SK-N-DZ (cell line): ENCODE data around the gene GRAMD1B.

Source experiments
- DNase-seq: peaks from one replicate; pipeline ENCODE4 v3.0.0-alpha.2; 2015; ENCODE audit warnings: low spot score

The GRAMD1B gene

DNA sequence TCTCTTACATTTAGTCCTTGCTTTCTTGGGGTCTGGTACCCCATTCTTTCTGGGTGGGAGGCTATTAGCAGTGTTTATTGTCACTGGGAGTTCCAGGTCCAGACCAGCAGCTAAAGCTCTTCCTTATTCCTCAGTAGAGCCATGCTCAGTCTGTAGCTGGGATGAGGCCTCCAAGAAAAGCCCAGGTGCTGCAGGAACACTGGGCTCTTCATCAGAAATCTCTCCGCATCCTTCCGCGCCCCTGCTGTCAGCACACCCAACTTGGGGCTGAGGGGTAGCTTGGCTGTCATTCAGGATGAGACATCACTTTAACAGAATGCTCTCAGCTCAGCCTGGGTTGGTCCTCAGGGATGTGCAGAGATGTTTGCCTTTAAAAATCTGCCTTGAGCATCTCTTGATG lies 97.5 kb downstream of the GRAMD1B start:
- no peak for DNase-seq

DNA sequence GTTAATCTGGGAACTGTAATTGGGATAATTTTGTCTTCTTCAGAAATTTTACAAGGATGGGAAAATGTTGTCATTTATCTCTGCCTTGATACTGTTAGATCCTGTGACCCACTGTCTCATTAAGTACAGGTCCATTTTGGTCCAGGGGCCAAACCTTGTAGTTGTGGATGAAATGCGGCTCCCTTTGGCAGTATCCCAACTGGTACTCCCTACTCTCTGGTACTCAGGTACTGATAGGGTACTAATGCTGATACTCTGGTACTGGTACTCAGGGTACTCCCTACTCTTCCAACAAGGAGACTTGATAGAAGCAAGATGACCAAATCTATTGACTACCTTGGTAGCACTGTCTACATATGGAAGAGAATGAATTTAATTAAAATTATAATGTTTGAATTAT lies 97.9 kb downstream of the GRAMD1B start:
- no peak for DNase-seq

DNA sequence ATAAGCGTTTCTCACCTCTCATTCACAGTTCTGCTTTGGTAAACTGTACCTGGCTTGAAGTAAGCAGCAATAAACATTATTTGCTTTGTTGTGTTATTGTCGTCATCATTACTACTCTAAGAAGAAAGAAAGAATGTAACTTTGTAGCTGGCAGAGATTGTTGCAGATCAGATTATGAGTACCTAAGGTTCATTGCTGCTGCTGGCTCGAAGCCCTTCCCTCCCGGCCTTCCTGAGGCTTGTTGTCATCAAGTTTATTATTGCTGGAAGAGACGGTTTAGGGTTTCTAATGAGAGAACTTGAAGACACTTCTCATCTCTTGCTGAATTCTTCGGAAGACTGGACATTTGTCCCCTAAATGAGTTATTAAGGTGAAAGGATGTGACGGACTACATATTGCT lies 101.3 kb downstream of the GRAMD1B start:
- no peak for DNase-seq

DNA sequence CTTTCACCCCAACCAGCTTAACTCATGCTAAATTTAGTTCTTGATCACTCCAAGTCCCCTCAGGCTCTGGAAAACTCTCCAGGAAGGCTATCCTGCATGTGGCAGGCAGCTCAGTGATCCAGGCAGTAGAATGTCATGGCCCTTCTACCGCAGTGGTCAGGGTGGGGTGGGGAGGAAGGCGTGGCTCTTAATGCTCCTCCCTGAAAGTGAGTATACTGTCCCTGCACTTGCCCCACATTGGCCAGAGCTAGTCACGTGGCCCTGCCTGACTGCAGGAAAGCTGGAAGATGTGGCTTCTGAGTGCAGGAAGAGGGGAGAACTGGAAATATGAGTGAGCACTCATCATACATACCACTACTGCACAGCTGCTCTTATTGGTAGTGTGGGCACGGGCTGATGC lies 102.1 kb downstream of the GRAMD1B start:
- no peak for DNase-seq

DNA sequence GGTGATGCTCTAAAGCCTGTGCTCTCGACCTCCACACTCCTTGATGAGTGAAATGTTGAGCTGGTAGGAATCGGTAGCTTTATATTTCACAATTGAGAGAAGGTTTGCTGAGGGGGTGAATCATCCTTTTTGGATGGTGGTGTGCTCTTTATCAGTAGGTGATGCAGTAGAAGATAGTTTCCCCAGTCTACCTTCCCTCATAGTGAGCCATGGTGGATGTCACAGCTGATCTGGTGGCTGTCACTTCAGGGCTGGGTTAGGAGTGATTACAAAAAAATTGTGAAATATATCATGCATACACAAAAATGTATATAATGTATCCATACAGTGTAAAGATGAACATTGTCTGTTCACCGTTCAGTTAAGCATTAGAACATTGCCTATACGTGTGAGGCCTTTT lies 105.3 kb downstream of the GRAMD1B start:
- DNase-seq = no peak

DNA sequence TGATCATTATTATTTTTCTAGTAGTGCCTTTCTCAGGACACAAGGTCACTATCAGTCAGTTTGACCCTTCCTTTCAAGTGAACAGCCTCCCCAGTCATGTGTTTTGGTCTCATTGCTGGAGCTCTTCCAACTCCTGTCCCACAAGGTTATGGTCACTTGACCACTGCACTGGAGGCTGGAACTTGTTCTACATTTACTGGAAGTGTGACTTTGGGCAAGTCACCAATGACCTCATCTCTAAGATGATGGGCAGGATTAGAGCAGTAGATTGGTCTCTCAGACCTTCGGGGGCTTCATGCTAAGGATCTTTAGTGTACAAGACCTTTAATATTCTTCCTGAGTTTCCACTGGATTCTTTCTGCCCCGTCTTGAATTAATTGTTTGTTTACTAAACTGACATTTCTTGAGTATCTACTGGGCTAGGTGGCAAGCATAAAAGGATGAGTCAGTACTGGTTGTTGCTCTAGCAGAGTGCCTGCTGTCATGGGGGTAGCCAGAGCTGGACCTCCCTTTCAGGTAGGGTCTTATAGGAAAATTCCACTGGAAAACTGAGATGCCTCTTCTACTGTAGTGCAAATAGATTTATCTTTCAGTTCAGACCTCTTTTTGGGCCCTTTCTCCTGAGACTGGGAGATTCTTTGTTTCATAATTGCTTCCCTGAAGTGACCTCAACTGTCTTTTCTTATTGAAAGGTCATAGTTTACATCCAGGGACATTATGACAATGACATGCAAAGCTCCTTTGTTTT lies 106.8 kb downstream of the GRAMD1B start:
- DNase-seq = no peak

DNA sequence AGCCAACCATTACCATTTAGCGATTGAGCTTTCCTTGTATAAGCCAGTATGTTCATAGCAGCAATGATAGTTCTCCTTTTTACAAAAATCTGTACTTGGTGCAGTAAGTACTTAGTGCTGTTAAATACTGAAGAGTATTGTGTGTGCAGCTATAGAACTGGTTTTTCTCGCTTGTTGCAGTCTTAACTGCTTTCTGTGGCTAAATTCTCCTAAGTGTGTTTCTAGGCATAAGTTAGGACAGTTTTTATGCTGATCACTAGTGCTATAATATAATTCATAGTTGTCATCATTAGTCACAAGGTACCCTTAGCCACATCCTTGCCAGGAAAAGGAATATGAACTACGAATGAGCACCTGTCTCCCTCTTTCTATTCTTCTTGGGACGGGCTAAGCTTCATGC lies 107.7 kb downstream of the GRAMD1B start:
- no peak for DNase-seq

DNA sequence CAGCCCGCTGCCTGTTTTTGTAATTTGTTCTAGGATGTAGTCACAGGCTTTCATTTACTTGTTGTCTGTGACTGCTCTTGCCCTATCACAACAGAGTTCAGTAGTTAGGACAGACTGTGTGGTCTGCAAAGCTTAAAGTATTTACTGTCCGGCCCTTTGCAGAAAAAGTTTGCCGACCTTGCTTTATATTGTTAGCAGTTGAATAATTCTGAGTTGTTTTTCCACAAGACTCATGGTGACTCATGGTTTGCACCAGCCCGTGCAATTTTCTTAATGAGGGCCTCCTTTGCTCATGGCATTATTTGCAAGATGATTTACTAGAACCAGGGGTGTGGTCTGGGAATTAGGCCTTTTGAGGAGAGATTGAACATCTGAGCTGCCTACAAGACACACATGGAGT lies 113.7 kb downstream of the GRAMD1B start:
- DNase-seq = no peak

DNA sequence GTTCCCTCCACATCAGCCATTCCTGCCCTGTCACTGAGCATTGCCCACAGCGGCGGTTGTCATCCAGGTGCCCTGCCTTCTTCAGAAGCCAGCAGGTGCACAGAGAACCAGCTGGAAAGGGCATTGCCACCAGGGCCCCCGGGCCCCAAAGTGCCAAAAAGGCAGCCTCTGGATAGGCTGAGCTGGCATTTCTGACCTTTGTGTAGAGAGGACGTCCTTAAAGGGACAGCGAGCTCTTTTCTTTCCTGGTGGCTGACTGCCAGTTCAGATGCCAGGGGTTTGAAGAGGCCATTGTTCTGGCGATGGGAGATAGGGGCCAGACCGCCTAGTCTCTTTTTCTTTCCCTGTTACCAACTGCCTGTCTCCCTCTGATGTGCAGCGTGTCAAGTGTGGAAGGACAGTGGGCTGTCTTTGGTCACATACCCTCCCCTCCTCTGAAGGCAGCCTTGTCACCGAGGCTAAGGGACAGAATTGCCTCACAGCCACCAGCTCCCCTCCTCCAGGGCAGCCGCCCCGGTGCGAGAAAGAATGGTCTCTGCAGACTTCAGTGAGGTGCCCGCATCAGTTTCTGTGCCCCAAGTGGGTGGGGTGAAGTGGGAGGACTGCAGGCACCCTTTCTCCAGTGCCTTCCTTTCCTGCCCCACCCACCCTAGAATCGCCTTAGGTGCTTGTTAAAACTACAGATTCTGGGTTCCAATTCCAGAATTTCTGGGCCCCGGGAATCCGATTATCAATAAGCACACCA lies 114.7 kb downstream of the GRAMD1B start:
- DNase-seq = no peak

DNA sequence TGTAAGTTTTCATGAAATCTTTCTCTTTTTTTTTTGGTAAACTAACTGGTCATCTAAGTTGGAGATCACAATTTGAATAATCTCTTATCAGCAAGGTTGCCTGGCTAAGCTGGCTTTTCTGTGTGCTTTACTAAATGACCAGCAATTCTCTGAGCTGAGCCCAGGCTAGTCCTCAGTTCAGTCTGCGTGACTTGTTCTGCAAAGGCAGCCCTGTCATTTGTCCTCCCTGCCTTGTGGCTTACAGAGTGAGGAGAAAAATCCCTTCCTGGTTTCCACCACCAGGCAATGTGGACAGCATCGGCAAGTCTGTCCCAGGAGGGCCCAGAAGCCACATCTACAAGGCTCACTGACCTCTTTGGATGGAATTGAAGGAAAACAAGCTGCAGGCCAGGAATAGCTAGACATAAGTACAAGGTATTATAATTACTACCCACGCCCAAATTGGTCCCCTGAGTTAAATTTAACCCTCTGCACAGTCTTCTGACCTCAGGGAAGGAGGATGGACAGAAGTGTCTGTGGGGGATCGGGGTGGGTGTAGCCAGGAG lies 115.7 kb downstream of the GRAMD1B start:
- DNase-seq = no peak

DNA sequence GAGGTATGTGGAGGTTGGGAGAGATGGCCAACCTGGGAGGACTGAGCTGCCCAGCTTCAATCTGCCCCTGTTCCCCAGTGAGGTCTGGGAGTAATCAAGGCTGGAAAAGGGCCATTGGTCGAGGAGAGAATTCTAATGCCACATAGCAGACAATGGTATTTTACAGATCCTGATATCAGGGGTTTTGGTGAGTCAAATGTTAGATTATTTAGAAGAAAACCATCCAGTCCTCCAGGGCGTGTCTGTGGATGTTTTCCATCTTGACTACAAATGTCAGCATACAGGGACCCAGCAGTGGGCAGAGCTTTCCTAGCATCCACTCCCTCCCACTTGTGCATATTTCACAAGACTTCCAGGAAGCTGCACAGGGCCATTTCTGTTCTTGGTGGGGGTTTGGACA lies 116.4 kb downstream of the GRAMD1B start:
- DNase-seq = no peak

DNA sequence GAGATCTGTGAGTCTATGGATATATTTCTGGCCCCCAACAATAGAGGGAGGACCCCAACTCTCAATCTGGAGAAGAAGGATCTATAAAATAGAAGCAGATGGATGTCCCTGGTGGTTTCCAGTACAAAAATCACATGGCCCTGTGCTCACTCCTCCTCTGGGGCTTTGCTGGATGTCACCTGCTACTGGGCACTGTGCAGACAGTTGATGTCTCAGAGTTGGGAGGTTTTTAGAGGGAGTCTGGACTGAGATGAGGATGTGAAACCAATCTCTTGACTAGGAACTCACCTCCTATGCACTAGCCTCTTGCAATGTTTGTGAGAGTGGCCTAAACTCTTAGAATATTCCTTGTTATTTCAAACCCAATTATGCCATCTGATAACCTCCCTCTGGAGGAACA lies 117.1 kb downstream of the GRAMD1B start:
- no peak for DNase-seq

DNA sequence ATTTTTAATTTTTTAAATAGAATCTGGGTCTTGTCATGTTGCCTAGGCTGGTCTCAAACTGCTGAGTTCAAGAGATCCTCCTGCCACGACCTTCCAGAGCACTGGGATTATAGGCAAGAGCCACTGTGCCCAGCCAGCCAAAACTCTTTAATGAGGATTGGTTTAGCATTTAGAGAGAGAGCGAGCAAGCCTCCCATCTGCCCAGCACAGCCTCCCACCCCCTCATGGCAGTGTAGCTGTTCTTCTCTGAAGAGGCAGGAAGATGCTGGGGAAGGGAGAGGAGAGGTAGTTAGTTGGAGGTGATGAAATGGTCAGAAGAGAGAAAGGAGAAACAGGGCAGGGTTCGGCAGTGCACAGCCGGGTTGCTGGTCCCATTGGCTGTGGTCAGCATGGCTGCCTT lies 118.7 kb downstream of the GRAMD1B start:
- DNase-seq = no peak

DNA sequence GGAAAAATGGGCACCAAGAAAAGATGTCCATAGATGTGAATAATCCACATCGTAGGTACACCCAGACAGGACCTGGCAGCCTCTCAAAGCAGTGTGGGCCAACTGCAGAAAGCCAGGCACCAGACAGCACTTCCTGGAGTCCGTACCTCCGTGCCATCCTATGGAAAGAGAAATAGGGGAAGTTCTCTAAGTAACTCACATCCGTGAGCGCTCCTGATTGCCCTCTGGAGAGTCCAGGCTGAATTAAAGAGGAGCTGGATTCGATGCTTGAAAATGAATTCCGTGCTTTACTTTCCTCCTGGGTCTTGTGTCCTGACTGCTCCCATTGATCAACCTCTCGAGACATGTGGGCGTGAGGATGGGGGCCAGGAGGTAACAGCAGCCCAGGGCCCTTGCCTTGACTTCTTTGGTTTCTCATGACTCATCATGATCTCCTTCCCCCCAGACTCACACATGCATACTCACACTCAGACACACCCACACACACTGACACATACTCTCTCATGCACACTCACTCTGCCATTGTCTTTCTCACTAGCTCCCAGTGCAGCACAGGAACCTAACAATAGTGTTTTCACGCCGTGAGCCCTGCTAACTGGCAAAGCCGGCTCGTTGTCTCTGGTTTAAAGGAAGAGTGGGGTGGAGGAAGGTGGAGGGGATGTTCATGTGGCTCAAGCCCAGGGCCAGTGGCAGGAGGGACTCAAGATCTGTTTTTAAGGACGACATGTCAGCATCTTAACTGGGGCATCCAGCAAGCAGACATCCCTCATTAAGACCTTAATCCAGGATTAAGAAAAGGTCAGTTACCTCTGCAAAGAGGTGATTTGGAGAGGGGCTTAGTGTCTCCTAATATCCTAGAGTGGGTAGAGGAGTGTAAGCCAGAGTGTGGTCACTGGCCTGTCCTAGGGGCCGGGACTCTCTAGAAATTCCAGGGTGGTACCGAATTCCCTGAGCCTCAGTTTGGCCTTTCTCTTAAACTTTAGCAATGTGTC lies 120.2 kb downstream of the GRAMD1B start:
- no peak for DNase-seq

DNA sequence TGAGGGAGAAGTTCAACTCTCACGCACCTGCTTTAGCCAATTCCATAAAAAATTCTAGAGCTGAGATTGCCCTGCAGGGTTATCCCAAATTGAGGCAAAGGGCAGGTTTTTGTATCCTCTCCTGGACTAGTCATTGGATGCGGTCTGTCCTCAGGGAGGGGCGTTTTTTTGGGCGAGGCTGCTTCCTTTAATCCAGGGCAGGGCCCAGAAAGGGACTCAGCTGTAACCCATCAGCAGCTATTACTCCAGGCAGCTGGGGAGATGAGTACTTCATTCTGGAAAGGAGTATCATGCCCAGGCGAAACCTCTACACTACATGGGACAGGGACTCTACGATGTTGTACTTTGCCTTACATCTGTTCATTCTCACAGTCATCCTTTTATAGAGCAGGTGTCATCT lies 121.0 kb downstream of the GRAMD1B start:
- DNase-seq = no peak

DNA sequence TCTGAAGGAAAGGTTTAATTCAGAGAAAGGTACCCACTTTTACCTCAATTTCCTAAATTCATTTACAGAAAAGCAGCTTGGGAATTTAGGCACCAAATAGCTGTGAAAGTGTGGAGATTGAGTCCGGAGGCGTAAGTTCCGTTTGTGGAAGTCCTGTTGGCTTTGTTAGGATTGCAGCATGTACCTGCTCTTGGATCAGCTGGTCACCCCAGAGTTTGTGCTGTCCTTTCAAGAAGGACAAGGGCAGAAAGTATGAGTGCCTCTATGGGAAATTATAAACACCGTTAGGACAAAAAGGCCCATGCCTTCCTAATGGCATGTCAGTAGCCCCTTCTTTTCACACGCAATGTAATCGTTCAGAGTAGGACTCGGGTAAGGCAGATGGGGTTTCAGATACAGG lies 126.6 kb downstream of the GRAMD1B start:
- DNase-seq = no peak

DNA sequence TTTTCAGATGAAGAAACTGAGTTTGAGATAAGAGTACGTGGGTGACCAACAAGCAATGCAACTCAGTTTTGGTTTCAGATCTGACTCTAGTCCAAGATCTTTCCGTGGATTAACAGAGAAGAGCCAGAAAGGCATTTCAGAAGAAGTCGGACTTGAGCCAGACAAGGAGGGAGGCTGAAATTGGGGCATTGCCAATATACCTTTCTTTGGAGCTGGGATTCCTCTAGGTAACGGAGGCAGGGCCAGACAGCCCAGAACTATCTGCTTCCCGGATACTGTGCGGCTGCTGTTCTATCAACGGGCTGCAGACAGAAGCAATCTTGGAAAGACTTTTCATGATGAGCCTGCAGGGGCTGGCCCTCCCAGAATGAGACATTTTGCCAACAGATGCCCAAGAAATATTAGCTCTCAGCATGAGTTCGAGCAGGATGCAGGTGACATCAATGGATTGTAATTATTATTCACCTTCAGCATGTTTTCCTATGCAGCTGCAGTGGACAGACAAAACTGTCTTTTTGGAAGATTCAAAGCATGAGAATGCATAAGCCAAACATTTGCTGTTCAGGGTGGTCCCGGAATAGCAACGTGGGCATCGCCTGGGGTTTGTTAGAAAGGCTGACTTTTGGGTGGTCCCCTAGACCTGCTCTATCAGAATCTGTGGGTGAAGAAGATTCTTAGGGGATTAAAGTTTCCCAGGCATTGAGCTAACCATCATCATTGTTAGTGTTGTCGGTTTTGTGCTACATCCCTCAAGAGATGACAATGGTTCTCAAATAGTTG lies 128.7 kb downstream of the GRAMD1B start:
- DNase-seq = no peak

DNA sequence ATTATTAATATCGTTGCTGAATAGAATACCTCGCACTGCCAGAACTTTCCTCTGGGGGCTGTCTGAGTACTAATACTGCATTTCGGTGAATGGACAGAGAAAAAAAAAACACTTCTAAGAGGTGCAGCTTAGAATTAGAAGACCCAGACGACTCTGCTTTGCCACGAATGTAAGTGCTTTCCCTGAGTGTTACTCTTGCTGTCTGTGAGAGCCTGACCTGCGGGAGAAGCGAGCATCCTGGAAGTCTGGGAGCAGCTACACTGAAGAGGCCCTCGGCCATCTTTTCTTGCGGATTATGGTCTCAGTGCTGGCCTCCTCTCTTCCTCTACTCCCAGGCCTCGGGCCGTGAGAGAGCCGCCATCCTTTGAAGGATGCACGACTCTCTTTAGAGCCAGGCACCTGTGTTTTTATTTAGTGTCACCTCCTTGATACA lies 129.5 kb downstream of the GRAMD1B start:
- no peak for DNase-seq

DNA sequence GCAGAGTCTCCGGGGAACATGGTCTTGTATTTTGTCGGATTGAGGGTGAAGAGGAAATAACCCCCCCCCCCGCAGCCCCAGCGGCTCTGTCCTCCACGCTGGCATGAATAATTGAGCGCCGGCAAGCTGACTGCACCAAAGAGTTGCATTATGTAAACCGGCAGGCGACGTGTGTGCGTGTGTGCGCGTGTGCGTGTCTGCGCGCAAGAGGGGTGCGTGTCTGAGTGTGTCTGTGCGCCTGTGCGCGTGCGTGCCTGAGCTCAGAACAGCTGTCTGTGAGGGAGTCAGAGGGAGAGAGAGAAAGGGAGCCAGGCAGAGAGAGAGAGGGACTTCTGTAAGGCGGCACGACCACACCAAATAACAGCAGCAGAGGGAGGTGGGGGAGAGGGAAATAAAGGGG lies 129.9 kb downstream of the GRAMD1B start:
- DNase-seq = peak; percentile 41

DNA sequence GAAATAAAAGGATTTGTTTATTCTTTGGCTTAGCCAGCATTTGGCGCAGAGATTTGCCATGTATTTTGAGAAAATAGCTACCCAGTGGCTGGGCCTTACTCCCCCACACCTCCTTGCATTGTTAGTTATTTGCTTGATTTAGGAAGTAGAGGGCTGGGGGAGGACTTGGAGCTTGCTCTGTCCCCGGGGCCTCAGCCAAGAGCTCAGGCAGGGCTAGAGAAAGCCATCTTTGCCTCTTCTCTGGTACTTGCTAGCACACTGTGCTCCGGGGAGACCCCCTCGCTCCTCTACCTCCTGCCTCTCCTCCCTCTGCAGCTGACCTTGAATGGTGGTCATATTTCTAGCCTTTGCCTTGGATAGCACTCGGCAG lies 131.3 kb downstream of the GRAMD1B start:
- DNase-seq = no peak

DNA sequence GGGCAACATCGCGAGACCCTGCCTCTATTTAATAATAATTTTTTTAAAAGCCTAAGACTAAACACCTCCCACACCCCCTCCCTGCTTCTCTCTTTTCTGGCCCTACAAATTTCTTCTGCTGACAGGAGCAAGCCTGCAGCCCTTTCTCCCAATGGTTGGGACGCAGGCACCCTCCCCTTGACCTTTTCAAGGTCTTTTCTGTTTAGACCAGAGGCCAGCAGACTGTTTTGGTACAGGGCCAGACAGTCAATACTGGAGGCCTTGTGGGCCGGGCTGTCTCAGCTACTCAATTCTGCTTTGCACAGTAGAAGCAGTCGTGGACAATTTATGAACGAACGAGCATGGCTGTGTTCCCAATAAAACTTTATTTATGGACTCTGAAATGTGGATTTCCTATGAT lies 132.1 kb downstream of the GRAMD1B start:
- no peak for DNase-seq
